ENCODE measurements around the gene ST8SIA1.

Gene ST8SIA1

GRCh38 chr12:22329621-22330020 lies 4.9 kb downstream of the ST8SIA1 start:
- no peak for DNase-seq (ENCODE audit: low read depth)

- DNase-seq (ENCODE audit: low read depth): no peak
Observed at GRCh38 chr12:22325218-22325617, 9.3 kb downstream of the ST8SIA1 start.

GRCh38 chr12:22322091-22322490 lies 12.4 kb downstream of the ST8SIA1 start:
- no peak for DNase-seq (ENCODE audit: low read depth)

GRCh38 chr12:22321638-22322037 lies 12.9 kb downstream of the ST8SIA1 start:
- no peak for DNase-seq (ENCODE audit: low read depth)

- DNase-seq (ENCODE audit: low read depth): no peak
Observed at GRCh38 chr12:22321018-22321605, 13.4 kb downstream of the ST8SIA1 start.

GRCh38 chr12:22318108-22318737 lies 16.3 kb downstream of the ST8SIA1 start:
- no peak for DNase-seq (ENCODE audit: low read depth)

- no peak for DNase-seq (ENCODE audit: low read depth)
Observed at GRCh38 chr12:22313963-22314330, 20.6 kb downstream of the ST8SIA1 start.

- no peak for DNase-seq (ENCODE audit: low read depth)
Observed at GRCh38 chr12:22313286-22313962, 21.1 kb downstream of the ST8SIA1 start.

- no peak for DNase-seq (ENCODE audit: low read depth)
Observed at GRCh38 chr12:22312336-22312735, 22.2 kb downstream of the ST8SIA1 start.

- no peak for DNase-seq (ENCODE audit: low read depth)
Observed at GRCh38 chr12:22310709-22311108, 23.8 kb downstream of the ST8SIA1 start.

GRCh38 chr12:22310275-22310674 lies 24.2 kb downstream of the ST8SIA1 start:
- no peak for DNase-seq (ENCODE audit: low read depth)

GRCh38 chr12:22307811-22308210 lies 26.7 kb downstream of the ST8SIA1 start:
- no peak for DNase-seq (ENCODE audit: low read depth)

- no peak for DNase-seq (ENCODE audit: low read depth)
Observed at GRCh38 chr12:22306311-22306710, 28.2 kb downstream of the ST8SIA1 start.

GRCh38 chr12:22304341-22304740 lies 30.2 kb downstream of the ST8SIA1 start:
- no peak for DNase-seq (ENCODE audit: low read depth)

GRCh38 chr12:22299294-22299912 lies 35.1 kb downstream of the ST8SIA1 start:
- DNase-seq (ENCODE audit: low read depth): no peak

GRCh38 chr12:22289250-22289649 lies 45.3 kb downstream of the ST8SIA1 start:
- DNase-seq (ENCODE audit: low read depth): no peak

GRCh38 chr12:22287776-22288621 lies 46.5 kb downstream of the ST8SIA1 start:
- DNase-seq (ENCODE audit: low read depth): no peak

- DNase-seq (ENCODE audit: low read depth): no peak
Observed at GRCh38 chr12:22287101-22287500, 47.4 kb downstream of the ST8SIA1 start.

GRCh38 chr12:22286569-22286968 lies 47.9 kb downstream of the ST8SIA1 start:
- no peak for DNase-seq (ENCODE audit: low read depth)

GRCh38 chr12:22285846-22286245 lies 48.7 kb downstream of the ST8SIA1 start:
- no peak for DNase-seq (ENCODE audit: low read depth)

GRCh38 chr12:22284871-22285270 lies 49.6 kb downstream of the ST8SIA1 start:
- DNase-seq (ENCODE audit: low read depth): no peak

GRCh38 chr12:22283508-22283907 lies 51.0 kb downstream of the ST8SIA1 start:
- DNase-seq (ENCODE audit: low read depth): no peak
